Mucosa of stomach (tissue), 1 donor: Measurements from ENCODE around the gene MAST2.

Experiments
- H3K27me3 ChIP-seq: one replicate; pipeline ENCODE4 v1.7.0; 2013; ENCODE audit warnings: mild to moderate bottlenecking, low read length; ENCODE audit not compliant: control insufficient read depth, insufficient read depth
- H3K36me3 ChIP-seq: one replicate; pipeline ENCODE4 v1.7.0; 2013; ENCODE audit warnings: low read length; ENCODE audit not compliant: control insufficient read depth, insufficient read depth
- H3K4me1 ChIP-seq: one replicate; pipeline ENCODE4 v1.7.0; 2013; ENCODE audit warnings: mild to moderate bottlenecking, low read length; ENCODE audit not compliant: control insufficient read depth, insufficient read depth
- H3K4me3 ChIP-seq: one replicate; pipeline ENCODE4 v1.7.0; 2013; ENCODE audit warnings: low read length
- H3K9ac ChIP-seq: one replicate; pipeline ENCODE4 v1.7.0; 2013; ENCODE audit warnings: mild to moderate bottlenecking, low read length, moderate library complexity
- H3K9me3 ChIP-seq: one replicate; pipeline ENCODE4 v1.7.0; 2013; ENCODE audit warnings: mild to moderate bottlenecking, low read length, moderate library complexity; ENCODE audit not compliant: control insufficient read depth
- donor health status: Pancreatic carcinoma.

The MAST2 gene

DNA sequence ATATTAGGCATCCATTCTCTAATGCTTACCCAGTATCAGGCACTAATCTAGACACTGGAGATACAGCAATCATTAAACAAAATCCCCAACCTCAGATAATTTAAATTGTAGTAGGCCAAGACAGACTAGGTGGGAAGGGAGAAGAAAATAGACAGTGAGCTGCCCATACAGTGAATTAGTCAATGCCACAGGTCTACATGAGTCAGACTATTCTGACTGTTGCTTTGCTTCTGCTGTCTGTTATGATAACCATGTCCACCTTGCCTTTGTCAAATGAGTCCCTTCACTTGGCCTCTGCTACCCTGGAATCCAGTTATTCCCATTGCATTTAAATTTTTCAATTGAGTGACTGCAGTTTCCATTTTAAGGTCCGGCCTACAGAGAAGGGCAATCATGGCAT, 269.6 kb downstream of the MAST2 start:
- Histone ChIP-seq H3K4me1 (no peaks in the 10 kb centered on the region), H3K36me3 (no peaks in the 10 kb centered on the region), H3K9me3 (no peaks in the 10 kb centered on the region), H3K4me3 (no peak overlapping the region), H3K9ac (no peak overlapping the region), H3K27me3 (no peaks in the 10 kb centered on the region)

DNA sequence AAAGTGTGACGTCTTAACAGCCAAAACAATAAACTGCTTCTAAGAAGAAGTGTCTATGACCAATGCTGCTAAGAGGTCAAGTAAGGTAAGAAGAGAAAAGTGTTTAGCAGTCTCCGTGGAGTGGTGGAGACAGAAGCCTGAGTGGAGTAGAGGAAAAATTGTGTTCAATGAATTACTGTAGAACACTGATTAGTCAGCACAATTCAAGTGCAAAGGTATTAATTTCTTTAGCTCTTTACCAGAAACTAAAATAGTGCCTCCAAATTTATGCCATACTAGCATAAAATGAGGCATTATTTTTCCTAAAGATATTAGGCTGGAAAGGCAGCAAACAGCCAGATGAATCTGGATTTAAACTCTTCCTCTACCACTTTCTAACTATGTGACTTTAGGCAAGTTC, 272.9 kb downstream of the MAST2 start:
- no peaks in the 10 kb centered on the region for H3K4me1 ChIP-seq
- no peaks in the 10 kb centered on the region for H3K36me3 ChIP-seq
- H3K9ac ChIP-seq, result no peak overlapping the region
- H3K27me3 ChIP-seq, result no peaks in the 10 kb centered on the region
- no peak overlapping the region for H3K4me3 ChIP-seq
- H3K9me3 ChIP-seq, result no peaks in the 10 kb centered on the region

DNA sequence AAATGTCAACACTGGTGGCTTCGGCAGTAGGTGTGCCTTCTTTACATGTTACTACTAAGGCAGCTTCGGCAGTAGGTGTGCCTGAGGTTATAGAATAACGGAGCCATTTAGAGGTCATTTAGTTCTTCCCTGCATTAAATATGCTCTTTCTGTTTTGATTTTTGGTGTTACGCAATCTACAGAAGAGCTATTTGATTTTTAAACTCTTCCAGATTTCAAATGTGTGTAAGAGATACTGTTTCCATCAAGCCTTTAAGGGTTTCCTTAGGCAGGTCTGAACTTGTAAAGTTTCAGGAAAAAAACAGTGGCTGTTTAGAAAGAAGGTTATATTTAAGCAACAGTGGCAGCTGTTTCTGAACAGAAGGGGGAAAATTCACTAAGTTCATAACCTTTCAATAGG, 274.2 kb downstream of the MAST2 start:
- no peaks in the 10 kb centered on the region for H3K27me3 ChIP-seq
- H3K4me3 ChIP-seq, result no peak overlapping the region
- no peaks in the 10 kb centered on the region for H3K9me3 ChIP-seq
- H3K36me3 ChIP-seq, result no peaks in the 10 kb centered on the region
- no peak overlapping the region for H3K9ac ChIP-seq
- no peaks in the 10 kb centered on the region for H3K4me1 ChIP-seq

DNA sequence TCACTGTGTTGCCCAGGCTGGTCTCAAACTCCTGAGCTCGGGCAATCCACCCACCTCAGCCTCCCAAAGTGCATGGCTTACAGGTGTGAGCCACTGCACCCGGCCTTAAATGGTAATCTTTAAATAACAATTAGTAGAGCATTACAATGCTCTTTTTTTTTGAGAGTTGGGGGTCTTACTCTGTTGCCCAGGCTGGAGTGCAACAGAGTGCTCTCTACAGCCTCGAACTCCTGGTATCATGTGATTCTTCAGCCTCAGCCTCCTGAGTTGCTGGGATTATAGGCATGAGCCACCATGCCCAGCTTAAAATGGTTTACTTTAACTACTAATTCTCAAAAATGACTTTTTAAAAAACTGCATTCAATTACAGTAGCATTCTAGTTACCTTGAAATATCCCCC, 276.8 kb downstream of the MAST2 start:
- no peaks in the 10 kb centered on the region for H3K9me3 ChIP-seq
- no peaks in the 10 kb centered on the region for H3K36me3 ChIP-seq
- H3K4me1 ChIP-seq, result peaks cover 2% of the 10 kb centered on the region
- H3K4me3 ChIP-seq, result no peak overlapping the region
- H3K9ac ChIP-seq, result no peak overlapping the region
- no peaks in the 10 kb centered on the region for H3K27me3 ChIP-seq

DNA sequence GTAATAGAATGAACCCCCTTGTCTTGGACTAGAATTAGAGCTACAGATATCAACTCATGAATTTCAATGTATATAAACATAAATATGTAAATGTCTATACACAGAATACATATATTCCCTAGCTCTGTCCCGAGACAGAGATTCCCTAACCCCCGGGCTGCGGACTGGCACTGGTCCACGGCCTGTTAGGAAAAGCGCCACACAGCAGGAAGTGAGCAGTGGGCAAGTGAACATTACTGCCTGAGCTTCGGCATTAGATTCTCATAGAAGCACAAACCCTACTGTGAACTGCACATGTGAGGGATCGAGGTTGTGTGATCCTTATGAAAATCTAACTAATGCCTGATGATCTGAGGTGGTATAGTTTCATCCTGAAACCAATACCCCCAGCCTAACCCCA, 277.8 kb downstream of the MAST2 start:
- Histone ChIP-seq H3K4me3 (no peak overlapping the region), H3K9ac (no peak overlapping the region), H3K27me3 (no peaks in the 10 kb centered on the region), H3K36me3 (no peaks in the 10 kb centered on the region), H3K9me3 (no peaks in the 10 kb centered on the region), H3K4me1 (peaks cover 7% of the 10 kb centered on the region)

DNA sequence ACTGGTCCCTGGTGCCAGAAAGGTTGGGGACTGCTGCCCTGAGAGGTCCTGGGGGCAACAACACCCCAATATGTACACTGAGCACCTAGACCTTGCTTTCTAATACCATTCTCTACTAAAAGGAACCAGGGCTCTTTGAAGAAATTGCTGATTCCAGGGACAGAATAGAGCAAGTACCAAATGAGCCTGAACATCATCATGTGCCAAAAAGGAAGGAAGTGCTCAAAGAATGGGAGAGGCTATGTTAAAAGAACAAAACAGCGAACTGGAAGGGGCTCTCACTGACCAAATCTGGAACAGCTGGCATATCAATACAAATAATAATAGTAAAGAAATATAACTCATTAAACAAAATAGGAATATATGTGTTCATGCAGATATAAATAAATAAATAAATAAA, 278.2 kb downstream of the MAST2 start:
- H3K36me3 ChIP-seq, result no peaks in the 10 kb centered on the region
- H3K9ac ChIP-seq, result no peak overlapping the region
- peaks cover 7% of the 10 kb centered on the region for H3K4me1 ChIP-seq
- no peak overlapping the region for H3K4me3 ChIP-seq
- H3K27me3 ChIP-seq, result no peaks in the 10 kb centered on the region
- H3K9me3 ChIP-seq, result no peaks in the 10 kb centered on the region

DNA sequence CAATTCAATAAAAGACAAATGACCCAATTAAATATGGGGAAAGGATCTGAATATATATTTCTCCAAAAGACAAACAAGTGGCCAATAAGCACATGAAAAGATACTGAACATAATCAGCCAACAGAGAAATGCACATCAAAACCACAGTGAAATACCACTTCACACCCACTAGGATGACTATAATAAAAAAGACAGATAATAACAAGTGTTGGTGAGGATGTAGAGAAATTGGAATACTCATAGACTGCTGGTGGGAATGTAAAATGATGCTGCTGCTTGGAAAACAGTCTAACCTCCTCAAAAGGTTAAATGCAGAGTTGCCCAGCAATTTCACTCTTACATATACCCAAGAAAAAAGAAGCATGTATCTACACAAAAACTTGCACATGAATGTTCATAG, 280.2 kb downstream of the MAST2 start:
- H3K9me3 ChIP-seq, result no peaks in the 10 kb centered on the region
- H3K4me3 ChIP-seq, result no peak overlapping the region
- peaks cover 7% of the 10 kb centered on the region for H3K4me1 ChIP-seq
- H3K27me3 ChIP-seq, result no peaks in the 10 kb centered on the region
- H3K36me3 ChIP-seq, result no peaks in the 10 kb centered on the region
- no peak overlapping the region for H3K9ac ChIP-seq

DNA sequence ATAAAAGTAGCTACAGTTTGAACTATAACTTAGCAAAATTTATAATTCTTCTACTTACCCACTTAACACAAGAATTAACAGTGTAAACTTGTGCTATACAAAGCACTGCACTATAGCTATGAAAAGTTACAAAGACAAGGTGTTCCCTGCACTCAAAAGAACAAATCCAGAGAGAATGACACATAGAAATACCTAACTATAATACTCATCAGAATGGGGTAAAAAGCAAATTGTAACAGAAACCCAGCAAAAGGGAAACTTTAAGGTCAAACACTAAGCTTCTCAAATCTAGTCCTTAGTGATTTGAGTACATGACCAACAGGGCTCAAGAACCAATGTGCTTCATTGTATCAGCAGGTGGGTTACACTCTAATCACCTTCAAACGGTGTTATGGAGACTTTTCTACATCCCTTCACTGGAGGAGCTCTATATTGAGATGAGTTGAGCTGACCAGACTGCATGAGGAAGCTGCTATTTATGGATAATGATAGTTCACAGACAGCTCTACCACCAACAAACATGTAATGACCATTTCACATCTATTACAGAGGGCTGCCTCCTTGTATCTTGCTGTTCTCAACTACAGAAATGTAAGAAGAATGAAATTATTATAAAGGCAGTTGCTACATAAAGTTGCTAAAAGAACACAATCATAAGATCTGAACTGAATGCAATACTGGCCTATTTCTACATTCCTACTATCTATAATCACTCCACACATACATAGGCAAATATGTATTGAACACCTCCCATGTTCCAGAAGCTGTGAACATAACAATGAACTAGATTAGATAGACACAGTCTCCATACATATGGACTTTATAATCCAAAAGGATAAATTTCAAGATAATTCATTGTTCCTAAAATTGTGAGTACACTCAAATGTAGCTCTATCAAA, 281.4 kb downstream of the MAST2 start:
- Histone ChIP-seq H3K36me3 (no peaks in the 10 kb centered on the region), H3K4me1 (peaks cover 7% of the 10 kb centered on the region), H3K9ac (no peak overlapping the region), H3K27me3 (no peaks in the 10 kb centered on the region), H3K9me3 (no peaks in the 10 kb centered on the region), H3K4me3 (no peak overlapping the region)
